GM12874 (cell line): Measurements from ENCODE around the gene PNPLA5.

ENCODE experiments used
- CTCF ChIP-seq: IDR thresholded peaks from 2 replicates; pipeline ENCODE4 v1.5.1; 2011; ENCODE audit warnings: low read depth, mild to moderate bottlenecking, control low read depth, low read length, moderate library complexity; ENCODE audit not compliant: insufficient read depth

PNPLA5 gene

GRCh38 chr22:43847376-43848289, 44.2 kb downstream of the PNPLA5 start:
- no peak for TF ChIP-seq CTCF

- no peak for TF ChIP-seq CTCF
These were observed 44.8 kb downstream of the PNPLA5 start for GRCh38 chr22:43846966-43847365.

- TF ChIP-seq CTCF = no peak
These were observed 45.8 kb downstream of the PNPLA5 start for GRCh38 chr22:43845981-43846380.

- no peak for TF ChIP-seq CTCF
These were observed 47.0 kb downstream of the PNPLA5 start for GRCh38 chr22:43844560-43845545.

GRCh38 chr22:43843783-43844530, 47.9 kb downstream of the PNPLA5 start:
- TF ChIP-seq CTCF = no peak

- TF ChIP-seq CTCF = no peak
These were observed 50.1 kb downstream of the PNPLA5 start for GRCh38 chr22:43841742-43842141.
